Hypothalamus (tissue), 51 donors: ENCODE results near the gene PACRG.

Experiments
- DNase-seq, 51 donors: peaks; one replicate each; lab custom pipeline; 2025; lab: John Stamatoyannopoulos, UW

The PACRG gene

GRCh38 chr6:163319609-163320366 lies 592.0 kb downstream of the PACRG start:
- DNase-seq = no peak

- DNase-seq = no peak
Measured at GRCh38 chr6:163320402-163320801, 592.6 kb downstream of the PACRG start.

GRCh38 chr6:163320804-163321203 lies 593.0 kb downstream of the PACRG start:
- no peak for DNase-seq

GRCh38 chr6:163321717-163322116 lies 593.9 kb downstream of the PACRG start:
- no peak for DNase-seq

- no peak for DNase-seq
Measured at GRCh38 chr6:163323274-163323673, 595.5 kb downstream of the PACRG start.

- peak in 11 of 51 donors; percentile 23 to 53 (median 44) for DNase-seq
Measured at GRCh38 chr6:163323705-163324104, 595.9 kb downstream of the PACRG start.

- peak in 2 of 51 donors; percentile 63 to 83 for DNase-seq
Measured at GRCh38 chr6:163324326-163324687, 596.5 kb downstream of the PACRG start.

- DNase-seq = peak in 36 of 51 donors; percentile 25 to 90 (median 62)
Measured at GRCh38 chr6:163324688-163325389, 597.1 kb downstream of the PACRG start.

GRCh38 chr6:163325390-163325784 lies 597.6 kb downstream of the PACRG start:
- no peak for DNase-seq

- no peak for DNase-seq
Measured at GRCh38 chr6:163327165-163327880, 599.5 kb downstream of the PACRG start.

- no peak for DNase-seq
Measured at GRCh38 chr6:163327921-163328320, 600.1 kb downstream of the PACRG start.

GRCh38 chr6:163328411-163328810 lies 600.6 kb downstream of the PACRG start:
- no peak for DNase-seq

GRCh38 chr6:163329991-163330390 lies 602.2 kb downstream of the PACRG start:
- DNase-seq = peak in 32 of 51 donors; percentile 11 to 85 (median 66)

- DNase-seq = no peak
Measured at GRCh38 chr6:163331245-163331644, 603.5 kb downstream of the PACRG start.

GRCh38 chr6:163332575-163332974 lies 604.8 kb downstream of the PACRG start:
- DNase-seq = no peak

GRCh38 chr6:163333038-163333437 lies 605.3 kb downstream of the PACRG start:
- no peak for DNase-seq

- peak in 1 of 51 donors; percentile 11 for DNase-seq
Measured at GRCh38 chr6:163333701-163334663, 606.2 kb downstream of the PACRG start.

GRCh38 chr6:163335056-163335455 lies 607.3 kb downstream of the PACRG start:
- no peak for DNase-seq

GRCh38 chr6:163335671-163336545 lies 608.1 kb downstream of the PACRG start:
- no peak for DNase-seq
